ENCODE measurements around the gene LRCH3.

The LRCH3 gene

DNA sequence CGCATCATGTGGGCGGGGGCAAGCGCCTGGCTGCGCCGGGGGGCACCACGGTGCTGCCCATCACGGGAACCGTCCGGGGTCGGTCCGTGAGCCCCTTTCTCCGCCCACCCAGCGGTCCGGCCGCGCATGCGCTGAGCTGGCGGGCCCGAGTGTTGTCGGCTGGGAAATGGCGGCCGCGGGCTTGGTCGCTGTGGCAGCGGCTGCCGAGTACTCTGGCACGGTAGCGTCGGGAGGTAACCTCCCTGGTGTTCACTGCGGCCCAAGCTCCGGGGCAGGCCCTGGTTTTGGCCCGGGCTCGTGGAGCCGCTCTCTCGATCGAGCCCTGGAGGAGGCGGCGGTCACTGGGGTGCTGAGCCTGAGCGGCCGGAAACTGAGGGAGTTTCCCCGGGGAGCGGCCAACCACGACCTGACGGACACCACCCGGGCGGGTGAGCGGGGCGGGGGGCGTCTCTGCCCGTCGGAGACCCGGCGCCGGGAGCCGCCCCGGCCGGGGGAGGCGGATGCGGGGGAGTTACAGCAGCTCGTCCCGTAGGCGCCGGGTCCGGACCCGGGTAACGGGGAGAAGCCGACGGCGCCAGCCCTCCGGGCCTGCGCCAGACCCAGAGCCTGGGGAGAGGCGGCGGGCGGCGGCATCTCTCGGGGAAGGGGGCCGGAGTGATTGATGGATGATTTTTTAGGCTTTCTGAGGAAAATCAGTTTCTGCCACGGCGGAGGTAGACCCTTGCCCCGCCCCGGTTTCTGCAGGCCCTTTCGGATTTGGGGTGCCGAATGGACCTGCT lies at the start of gene LRCH3:
Gene LRCH3, plus strand, starts transcription at position 142 of the 779 bp plus-strand sequence. Its CDS starts 25 bp downstream, at position 167.
- DNase-seq (ENCODE audit: low spot score), result peak; percentile 77

DNA sequence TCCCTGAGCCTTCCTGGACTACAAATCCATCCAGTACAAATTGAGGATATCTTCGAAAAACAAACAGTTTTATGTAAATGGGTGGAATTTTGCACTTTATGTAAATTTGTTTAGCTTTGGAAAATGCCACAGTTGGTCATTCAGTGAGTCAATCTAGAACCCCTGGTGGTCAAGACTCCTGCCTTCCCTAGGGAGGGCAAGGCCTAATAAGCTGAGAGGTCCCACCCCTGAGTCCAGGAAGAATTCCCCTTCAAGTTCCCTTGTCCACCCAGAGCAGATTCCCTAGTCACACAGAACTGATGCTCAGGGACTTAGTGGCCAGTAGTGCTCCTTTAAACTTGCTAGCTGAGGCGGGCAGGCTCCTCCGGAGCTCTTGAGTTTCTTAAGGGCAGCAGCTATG lies 48.3 kb upstream of the LRCH3 start:
- no peak for DNase-seq (ENCODE audit: low spot score)

DNA sequence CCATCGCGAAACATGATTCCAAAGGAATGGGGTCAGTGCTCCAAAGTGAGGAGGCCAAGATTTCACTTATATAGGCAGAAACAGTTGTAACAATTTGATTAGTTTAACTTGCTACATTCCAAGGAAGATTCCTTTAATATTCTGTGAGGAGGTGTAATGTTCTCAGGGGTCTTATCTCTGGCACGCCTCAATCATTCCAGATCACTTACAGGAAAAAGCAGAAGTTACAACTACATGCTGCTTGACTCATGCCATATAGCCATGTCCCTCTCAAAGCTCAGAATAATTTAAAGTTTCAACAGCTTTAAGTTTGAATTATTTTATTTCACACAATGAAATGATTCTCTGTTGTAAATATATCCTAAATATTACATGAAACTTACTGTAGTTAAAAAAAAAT lies 44.8 kb upstream of the LRCH3 start:
- no peak for DNase-seq (ENCODE audit: low spot score)

DNA sequence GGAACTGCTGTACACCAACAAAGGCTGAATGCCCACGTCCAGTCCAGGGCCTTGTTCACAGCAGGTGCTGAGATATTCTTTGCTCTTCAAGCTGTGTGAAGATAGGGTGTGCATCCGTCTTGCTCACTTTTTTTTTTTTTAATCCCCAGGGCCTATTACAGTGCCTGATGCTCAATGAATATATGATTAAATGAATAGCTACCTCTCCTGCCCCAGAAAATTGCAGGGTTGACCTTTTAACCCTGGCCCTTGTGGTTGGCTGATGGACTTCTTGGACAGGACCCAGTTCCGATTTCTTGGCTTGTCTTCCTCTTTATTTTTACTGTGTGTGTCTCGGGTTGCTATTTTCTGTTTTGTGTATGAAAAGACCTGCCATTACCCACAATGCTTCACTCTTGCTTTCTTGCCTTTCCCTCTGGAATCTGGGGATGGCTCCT lies 44.2 kb upstream of the LRCH3 start:
- DNase-seq (ENCODE audit: low spot score), result peak; percentile 31

DNA sequence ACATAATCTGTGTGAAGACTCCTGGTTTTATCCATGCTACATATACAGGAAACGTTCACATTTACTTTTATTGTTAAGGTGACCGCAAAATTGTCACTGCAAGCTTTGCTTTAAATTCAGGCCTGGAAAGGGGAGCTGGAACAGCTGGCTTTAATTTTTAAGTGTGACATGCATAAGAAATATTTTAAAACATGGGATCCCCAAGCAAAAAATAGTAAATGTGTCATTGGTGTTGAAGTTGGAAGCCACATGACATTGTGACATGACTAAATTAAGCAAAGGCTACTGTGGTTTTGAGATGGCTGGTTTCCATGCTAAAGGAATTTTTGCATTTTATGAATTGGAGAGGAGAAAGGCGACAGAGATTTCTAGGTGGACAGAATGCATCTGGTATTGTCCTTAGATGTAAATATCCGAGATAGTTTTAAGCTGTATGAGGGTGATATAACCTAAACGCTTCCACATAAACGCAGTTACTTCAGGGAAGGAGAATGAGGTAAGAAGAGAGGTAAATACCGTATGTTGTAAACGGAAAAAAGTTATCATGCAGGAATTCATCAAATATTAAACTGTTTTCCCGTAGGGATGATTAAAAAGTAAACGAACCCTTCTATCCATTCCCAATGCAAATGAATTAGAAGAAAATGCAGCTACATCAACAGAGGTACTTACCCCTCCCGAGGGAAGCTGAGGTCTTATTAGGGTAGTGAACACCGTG lies 42.3 kb upstream of the LRCH3 start:
- no peak for DNase-seq (ENCODE audit: low spot score)

DNA sequence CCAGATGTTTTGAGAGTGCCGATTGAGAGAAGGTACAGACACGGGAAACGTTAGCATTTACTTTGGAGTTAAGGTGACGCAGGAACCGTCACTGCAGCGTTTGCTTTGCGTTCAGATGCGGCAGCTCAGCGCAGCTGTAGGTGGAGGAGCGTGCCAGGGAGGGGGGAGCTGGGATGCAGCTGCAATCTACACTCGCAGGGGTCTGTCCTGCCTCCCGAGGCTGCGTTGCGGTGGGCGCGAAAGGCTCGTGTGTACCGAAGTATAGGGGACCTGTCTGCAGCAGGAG lies 41.8 kb upstream of the LRCH3 start:
- DNase-seq (ENCODE audit: low spot score), result no peak

DNA sequence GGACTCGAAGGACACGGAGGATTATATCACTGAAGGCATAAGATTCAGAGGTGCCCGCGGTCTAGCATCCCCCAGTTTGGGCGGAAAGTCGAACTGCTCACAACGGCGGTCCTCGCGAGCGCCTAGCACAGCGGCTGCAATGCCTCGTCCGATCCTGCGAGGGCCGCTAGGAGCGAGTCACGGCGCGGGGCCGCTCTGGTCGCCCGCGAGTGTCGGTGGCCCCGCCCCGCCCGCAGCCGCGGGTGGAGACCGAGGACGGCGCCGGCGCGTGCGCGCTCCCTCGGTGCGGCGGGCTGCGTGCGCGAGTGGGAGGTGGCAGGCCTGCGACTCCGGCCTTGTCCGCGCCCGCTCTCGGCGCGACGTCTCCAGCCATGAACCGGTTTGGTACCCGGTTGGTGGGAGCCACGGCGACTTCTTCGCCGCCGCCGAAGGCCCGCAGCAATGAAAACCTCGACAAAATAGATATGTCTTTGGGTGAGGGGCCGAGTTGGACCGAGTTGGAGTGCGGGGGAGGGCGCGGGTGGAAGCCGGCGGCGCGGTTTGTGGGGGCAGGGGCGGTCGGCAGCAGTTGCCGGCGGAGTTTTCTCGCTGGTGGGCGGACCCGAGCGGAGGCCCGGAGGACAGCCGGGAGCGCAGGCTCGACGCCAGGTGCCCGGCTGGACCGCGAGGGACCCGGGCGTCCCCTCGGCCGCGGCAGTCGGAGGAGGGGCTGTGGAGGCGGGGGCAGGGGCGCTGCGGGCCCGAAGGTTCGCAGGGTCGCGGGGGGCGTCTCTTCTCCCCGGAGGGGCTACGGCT lies 41.3 kb upstream of the LRCH3 start, which contains the start of gene FYTTD1:
Gene FYTTD1, plus strand, starts transcription at position 283 of the 795 bp plus-strand sequence. Its CDS starts 89 bp downstream, at position 372.
- peak; percentile 93 for DNase-seq (ENCODE audit: low spot score)

DNA sequence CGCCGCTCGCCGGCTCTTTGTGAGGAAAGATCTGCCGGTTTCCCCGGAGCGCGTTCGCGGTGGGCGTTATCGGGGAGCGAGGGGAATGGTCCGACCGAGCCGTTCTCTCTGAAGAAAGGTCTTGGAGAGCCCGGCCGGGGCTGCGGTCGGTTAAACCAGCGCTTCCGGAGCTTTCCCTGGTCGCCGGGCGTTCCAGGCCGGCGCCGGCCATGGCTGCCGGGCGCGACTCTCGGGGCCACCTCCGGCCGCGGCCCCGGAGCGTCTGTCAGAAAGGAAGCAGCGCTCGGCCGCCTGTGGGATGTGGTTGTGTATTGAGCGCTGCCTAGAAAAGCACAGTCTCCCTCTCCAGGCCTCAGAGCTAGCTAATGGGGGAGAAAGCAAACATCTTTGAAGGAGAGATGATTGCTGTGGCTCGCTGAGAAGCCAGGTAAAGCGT lies 40.6 kb upstream of the LRCH3 start:
- peak; percentile 71 for DNase-seq (ENCODE audit: low spot score)

DNA sequence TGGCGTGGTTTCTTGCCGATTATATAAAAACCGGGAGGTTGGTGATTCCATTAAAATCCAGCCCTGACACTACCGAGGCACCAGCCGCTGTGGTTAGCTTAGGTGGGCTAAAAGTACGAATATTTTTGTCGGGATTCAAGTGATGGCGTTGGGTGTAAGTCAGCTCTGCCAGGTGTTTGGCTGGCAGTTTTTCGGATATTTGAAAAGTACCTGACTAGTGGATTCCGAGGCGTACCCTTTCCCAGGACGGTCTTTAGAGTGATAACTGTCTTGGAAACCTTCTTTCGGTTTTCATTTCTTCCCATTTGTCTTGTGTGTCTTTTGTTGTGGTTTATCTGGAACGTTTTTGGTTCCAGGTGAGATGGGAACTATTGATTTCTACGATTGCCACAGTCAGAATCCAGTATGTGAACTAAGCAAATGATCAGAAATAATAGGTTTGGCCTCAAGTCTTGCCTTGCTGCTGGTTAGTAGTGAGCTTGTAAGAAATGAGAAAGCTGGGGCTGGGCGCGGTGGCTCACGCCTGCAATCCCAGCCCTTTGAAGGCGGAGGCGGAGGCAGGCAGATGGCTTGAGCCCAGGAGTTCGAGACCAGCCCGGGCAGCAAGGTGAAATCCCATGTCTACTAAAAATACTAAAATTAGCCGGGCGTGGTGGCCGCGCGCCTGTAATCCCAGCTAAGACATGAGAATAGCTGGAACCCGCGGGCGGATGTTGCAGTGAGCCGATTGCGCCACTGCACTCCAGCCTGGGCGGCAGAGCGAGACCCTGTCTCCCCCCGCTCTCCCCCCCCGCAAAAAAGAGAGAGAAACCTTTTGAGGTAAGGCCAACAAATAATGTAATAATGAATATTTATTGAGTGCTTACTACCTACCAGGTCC lies 40.0 kb upstream of the LRCH3 start:
- peak; percentile 27 for DNase-seq (ENCODE audit: low spot score)

DNA sequence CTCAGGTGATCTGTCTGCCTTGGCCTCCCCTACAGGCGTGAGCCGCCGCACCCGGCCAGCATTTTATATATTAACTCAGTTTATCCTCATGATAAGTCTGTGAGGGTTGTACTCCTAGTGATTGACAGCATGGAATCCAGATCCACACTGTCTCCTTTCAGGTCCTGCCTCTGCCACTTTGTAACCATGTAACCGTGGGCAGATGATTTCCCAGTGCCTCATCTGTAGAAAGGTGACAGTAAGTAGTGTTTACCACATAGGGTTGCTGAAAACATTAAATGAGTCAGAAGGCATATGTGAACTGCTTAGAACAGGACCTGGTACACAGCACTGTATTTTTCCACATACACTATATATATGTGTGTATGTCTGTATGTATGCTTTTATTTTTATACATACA lies 38.9 kb upstream of the LRCH3 start:
- no peak for DNase-seq (ENCODE audit: low spot score)

DNA sequence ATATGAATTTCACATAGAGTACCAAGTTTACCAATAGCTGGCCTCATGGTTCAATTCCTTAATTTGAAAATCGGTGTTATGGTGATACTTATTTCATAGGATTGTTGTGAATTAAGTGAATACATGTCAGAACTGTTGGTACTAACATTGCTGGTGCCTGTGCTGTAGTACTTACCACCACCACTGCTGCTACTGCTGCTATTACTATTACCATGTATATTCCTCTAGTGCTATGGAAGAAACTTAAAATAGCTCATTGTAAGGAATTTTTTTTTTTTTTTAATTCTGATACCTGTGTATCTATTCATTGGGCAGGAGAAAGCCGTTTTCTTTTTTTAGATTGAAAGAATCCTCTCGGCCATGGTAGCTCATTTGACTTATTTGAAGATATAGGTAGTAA lies 37.8 kb upstream of the LRCH3 start:
- no peak for DNase-seq (ENCODE audit: low spot score)

DNA sequence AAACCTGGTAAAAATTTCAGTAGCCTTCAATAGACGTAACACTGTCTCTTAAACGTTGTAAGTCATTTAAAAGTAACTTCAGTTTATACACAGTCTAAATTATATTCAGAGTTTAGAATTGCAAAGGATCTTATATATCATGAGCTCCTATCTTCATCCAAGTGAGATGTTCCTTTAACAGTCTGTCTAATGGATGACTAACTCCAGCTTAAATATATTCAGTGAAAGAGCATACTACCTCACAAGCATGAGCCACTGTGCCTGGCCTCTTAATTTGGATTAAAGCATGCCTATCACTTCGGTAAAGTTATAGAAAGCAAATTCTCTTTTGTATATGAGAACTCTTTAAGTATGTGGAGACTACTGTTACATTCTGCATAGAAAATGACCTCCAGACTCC lies 34.4 kb upstream of the LRCH3 start:
- DNase-seq (ENCODE audit: low spot score), result no peak

DNA sequence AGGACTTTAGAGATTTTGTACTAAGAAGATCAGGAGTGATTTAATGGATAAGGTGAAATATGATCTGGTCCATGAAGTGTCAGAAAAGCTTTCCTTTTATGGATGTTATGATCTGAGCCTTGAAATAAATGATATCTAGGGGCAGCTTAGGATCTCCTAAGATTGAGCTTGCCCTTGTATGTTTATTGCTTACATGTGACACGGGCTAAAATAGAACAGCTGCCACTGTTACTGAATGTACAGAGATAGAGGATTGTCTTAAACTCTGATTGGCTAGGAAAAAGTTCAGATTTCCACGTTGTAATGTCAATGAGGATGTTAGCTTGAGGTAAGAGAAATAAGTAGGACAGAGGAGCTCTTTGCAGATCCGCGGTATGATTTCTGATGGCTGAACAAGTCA lies 32.5 kb upstream of the LRCH3 start:
- no peak for DNase-seq (ENCODE audit: low spot score)

DNA sequence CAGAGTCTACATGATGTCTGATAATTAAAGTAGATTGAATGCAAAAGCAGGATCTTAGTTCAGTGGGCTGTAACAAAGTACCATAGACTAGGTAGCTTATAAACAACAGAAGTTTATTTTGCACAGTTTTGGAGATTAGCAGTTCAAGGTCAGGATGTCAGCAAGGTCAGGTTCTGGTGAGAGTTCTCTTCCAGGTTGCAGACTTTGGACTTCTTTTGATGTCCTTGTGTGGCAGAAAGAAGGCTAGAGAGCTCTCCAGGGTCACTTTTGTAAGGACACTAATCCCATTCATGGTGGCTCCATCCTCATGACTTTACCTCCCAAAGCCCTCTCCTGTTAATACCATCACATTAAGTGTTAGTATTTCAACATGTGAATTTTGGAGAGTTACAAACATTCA lies 29.3 kb upstream of the LRCH3 start:
- no peak for DNase-seq (ENCODE audit: low spot score)

DNA sequence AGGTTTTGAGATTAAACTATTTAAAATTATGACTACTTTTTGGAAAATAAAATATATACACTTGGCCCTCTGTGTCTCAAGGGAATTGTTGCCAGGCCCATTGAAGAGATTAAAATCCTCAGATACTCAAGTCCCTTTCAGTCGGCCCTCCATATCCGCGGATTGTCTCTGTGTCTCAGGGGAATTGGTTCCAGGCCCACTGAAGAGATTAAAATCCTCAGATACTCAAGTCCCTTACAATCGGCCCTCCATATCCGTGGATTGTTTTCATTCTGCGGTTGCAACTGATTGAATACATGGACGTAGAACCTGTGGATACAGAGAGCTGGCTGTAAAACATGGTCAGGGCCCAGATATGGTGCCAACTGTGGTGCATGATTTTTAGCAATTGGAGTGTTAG lies 15.7 kb upstream of the LRCH3 start:
- DNase-seq (ENCODE audit: low spot score), result no peak

DNA sequence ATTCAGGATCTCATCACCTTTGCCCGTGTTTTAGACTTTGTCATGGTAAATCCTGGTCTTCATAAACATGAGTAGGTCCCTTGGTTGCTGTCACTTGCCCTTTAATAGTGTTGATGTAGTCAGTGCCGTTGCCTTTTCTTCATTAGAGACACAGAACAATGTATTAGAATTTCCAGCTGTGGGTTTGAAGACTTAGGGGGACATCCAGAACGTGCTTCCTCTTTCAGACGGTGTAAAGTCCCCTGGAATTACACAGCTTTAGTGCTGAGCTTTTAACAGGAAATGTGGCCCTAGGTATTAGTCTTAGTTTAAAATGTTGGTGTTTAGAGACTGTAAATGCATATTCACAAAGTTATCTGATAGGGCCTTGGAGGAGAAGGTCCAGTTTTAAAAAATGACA lies 8.8 kb upstream of the LRCH3 start:
- no peak for DNase-seq (ENCODE audit: low spot score)

DNA sequence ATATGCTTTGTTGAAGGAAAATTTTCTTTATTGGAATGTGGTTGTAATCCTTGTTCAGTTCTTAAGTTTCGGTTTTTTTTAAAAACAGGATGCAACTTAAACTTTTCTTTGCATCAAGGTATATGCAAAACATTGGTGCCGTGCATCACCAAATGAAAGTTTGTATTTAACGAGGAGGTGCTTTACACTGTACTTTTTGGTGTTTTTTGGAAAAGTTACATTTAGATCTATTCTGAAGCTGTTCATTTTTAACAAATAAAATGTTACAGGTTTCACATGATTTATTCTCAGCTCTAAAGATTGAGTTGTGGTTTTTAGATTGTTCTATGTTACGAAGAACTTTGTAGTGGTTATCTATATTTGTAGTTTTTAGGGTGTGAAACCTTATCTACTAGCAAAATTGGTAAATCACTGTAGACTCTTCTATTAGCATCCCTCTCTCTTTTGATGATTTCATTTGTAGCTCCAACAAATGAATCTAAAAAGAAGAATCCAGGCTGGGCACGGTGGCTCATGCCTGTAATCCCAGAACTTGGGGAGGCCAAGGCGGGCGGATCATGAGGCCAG lies 7.0 kb upstream of the LRCH3 start:
- no peak for DNase-seq (ENCODE audit: low spot score)

DNA sequence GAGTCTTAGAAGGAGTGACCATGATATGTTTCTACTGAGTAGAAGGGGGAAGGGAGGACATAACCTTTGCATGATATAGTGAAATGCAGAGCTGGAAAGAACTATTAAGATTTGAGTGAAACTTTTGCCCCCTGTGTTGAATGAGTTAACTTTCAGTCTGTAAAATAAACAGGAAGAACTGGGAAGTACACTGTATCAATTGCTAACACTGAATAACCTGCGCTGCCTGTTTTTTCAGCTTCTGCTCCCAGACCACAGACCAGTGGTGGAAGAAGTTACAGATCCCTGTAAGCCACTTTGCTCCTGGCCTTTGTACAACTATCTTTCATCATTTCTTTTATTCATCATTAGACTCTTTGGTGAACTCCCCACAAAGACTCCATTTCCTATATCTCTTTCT lies 3.6 kb upstream of the LRCH3 start:
- no peak for DNase-seq (ENCODE audit: low spot score)

DNA sequence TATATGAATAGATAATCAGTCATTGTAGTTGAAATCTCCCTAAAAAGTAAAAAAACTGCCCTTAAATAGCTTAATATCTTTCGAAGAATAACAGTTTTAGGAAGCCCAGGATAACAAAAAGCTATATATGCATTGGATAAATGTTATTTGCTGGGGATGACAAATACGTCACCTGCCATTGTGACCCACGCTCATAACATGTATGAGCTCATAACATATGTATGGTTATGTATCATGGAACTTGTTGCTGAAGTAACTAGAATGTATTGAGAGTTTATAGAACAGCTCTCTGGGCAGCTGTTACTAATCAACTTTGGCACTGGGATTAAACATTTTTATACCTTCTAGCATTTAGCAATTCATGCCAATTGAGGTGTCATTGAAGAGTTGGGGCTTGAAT lies 1.7 kb upstream of the LRCH3 start:
- DNase-seq (ENCODE audit: low spot score), result no peak

DNA sequence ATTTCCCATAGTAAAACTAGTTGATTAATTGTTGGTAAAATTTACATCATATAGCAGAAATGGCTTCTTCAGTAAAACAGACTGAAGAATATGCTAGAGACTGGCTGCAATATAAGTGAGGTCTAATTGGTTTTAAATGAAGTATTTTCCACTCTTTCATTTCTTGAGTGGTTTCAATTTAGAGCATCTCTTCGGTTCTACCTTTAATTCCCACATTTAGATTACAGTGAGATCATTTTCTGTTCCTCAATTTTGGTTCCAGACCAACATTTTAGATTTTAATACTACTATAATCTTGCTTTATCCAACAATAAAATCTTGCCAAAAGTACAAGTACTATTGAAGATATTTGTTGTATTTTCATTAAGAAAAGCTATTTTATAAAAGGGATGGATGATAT lies 1.0 kb upstream of the LRCH3 start:
- no peak for DNase-seq (ENCODE audit: low spot score)

DNA sequence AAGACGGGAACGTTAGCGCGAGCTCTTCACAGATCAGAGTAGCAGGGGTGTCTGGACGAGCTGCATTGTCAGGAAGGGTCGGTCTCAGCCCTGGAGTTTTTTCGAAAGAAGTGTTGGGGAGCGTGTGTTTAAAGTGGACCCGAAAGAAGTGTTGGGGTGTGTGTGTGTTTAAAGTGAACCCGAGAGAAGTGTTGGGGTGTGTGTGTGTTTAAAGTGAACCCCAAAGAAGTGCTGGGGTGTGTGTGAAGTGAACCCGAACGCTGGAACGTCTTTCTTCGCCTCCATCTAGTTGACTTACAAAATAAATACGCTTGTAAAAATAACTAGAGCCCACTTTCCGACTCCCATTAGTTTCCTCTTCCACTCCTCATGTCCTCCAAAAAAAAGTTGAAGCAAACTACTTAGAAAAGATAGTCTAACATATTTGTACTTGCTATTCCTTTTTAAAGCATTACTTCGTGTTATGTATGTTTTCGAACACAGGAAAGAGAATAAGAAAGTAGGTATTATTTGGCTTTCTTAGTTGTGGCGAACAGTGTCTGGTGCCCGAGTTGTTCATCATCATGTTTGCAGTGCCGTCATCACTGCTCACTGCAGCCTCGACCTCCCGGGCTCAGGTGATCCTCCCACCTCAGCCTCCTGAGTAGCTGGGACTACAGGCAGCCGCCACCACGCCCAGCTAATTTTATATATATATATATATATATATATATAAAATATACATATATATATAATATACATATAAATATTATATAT lies 1.0 kb downstream of the LRCH3 start:
- DNase-seq (ENCODE audit: low spot score), result no peak

Data from globus pallidus (tissue), 1 donor.